ENCODE data around the gene PDIA4. TPM values are rescaled to one million over a fixed set of nuclear protein-coding genes. Genes with fewer than 3 reads are reported as not detected.

Gene PDIA4
- total RNA-seq, 1 donor from 2014 or later: 324 TPM

- DNase-seq (ENCODE audit: extremely low read depth, low read depth, low spot score): no peak
Observed at GRCh38 chr7:148975896-148976295, 52.4 kb downstream of the PDIA4 start.

- no peak for DNase-seq (ENCODE audit: extremely low read depth, low read depth, low spot score)
Observed at GRCh38 chr7:148973256-148973655, 55.0 kb downstream of the PDIA4 start.

- DNase-seq (ENCODE audit: extremely low read depth, low read depth, low spot score): no peak
Observed at GRCh38 chr7:148972375-148972774, 55.9 kb downstream of the PDIA4 start.

DNA sequence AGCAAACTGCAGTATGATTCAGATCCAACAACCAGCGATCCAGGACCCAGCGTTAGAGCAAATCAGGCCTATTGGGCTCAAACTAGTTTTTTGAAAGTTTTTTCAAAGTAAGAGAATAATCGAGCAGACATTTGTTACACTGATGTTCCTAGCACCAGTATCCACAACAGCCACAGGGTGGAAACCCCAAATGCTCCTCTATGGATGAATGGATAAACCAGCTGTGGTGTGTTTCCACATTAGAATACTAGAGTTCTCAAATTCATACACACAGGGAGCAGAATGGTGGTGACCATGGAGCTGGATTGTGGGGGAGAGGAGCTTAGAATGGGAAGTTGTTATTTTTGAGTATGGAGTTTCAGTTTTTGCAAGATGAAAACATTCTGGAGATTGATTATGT, 60.7 kb downstream of the PDIA4 start:
- DNase-seq (ENCODE audit: extremely low read depth, low read depth, low spot score): no peak

GRCh38 chr7:148967032-148967372, 61.3 kb downstream of the PDIA4 start:
- no peak for DNase-seq (ENCODE audit: extremely low read depth, low read depth, low spot score)

GRCh38 chr7:148964483-148965267, 63.6 kb downstream of the PDIA4 start:
- no peak for DNase-seq (ENCODE audit: extremely low read depth, low read depth, low spot score)

DNA sequence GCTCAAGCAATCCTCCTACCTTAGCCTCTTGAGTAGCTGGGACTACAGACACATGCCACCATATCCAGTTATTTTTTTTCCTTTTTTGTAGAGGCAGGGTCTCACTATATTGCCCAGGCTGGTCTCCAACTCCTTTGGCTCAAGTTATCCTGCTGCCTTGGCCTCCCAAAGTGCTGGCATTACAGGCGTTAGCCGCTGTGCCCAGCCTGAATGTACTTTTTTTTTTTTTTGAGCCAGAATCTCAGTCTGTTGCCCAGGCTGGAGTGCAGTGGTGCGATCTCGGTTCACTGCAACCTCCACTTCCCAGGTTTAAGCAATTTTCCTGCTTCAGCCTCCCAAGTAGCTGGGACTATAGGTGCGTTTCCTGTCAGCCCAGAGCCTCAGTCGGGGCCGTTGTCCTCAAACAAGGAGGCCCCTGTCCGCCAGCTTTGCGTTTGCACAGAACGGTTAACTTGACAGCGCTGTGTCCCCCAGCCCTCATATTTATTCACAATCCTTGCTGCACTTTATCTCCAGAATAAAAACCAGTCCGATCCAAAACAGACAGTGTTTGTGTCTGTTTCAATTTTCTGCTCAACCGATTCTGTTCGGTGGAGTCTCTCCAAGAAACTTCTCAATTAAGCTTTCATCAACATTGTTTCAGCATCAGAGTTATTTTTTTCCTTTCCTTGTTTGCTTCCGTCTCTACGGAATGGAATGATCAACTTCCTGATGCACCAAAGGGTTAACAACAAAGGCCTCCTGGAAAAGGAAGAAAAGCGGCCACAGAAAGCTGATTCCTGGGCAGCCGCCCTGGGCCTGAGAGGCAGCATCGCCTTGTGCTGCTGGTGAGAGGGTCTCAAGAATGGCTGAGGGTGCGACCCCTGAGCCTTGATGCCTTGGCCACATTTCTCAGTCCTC, 64.5 kb downstream of the PDIA4 start:
- DNase-seq (ENCODE audit: extremely low read depth, low read depth, low spot score): no peak

- DNase-seq (ENCODE audit: extremely low read depth, low read depth, low spot score): no peak
Observed at GRCh38 chr7:148962823-148963582, 65.3 kb downstream of the PDIA4 start.

GRCh38 chr7:148962440-148962822, 65.9 kb downstream of the PDIA4 start:
- DNase-seq (ENCODE audit: extremely low read depth, low read depth, low spot score): no peak

- DNase-seq (ENCODE audit: extremely low read depth, low read depth, low spot score): no peak
Observed at GRCh38 chr7:148959726-148960125, 68.6 kb downstream of the PDIA4 start.

DNA sequence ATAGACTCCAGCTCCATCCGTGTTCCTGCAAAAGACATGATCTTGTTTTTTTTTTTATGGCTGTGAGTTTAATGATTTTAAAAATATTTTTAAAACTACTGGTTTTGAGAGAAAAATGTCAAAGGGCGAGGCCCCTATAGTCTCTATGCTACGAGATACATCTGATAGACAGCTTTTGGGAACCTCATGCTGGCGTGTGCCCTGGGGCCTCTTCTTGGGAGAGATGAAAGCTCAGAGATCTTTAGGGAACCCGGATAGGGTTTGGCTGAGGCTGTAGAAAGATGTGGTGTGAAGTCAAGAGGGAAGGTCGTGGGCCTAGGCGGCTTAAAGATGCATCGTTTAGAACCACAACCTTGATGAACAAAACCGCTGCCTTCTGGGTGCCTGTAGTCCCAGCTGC, 70.2 kb downstream of the PDIA4 start:
- DNase-seq (ENCODE audit: extremely low read depth, low read depth, low spot score): no peak

- DNase-seq (ENCODE audit: extremely low read depth, low read depth, low spot score): no peak
Observed at GRCh38 chr7:148954766-148955165, 73.5 kb downstream of the PDIA4 start.

- no peak for DNase-seq (ENCODE audit: extremely low read depth, low read depth, low spot score)
Observed at GRCh38 chr7:148953676-148954075, 74.6 kb downstream of the PDIA4 start.

Other genes starting within 250 kb of the PDIA4 start
- gene EZH2, start 144.2 kb downstream of the PDIA4 start, total RNA-seq: 3.1 and 8.3 TPM in 2 replicates
- 7.8 and 7.9 TPM in 2 replicates for gene ZNF786, start 62.2 kb upstream of the PDIA4 start, total RNA-seq
- gene ZNF425, start 97.8 kb upstream of the PDIA4 start, total RNA-seq: 1.4 and 1.6 TPM in 2 replicates
- gene ZNF398, start 118.9 kb upstream of the PDIA4 start, total RNA-seq: 12.3 and 13.8 TPM in 2 replicates
- 33.3 and 34.4 TPM in 2 replicates for gene ZNF282, start 167.0 kb upstream of the PDIA4 start, total RNA-seq
- 2.7 and 5.6 TPM in 2 replicates for gene ZNF212, start 211.1 kb upstream of the PDIA4 start, total RNA-seq
- gene ZNF783, start 233.7 kb upstream of the PDIA4 start, total RNA-seq: 7.1 and 12.1 TPM in 2 replicates